ENCODE results near the gene MAP3K5. TPM values are rescaled to one million over a fixed set of nuclear protein-coding genes. Genes with fewer than 3 reads are reported as not detected.

Gene MAP3K5
- polyA plus RNA-seq, 1 experiment: 2.5 TPM

DNA sequence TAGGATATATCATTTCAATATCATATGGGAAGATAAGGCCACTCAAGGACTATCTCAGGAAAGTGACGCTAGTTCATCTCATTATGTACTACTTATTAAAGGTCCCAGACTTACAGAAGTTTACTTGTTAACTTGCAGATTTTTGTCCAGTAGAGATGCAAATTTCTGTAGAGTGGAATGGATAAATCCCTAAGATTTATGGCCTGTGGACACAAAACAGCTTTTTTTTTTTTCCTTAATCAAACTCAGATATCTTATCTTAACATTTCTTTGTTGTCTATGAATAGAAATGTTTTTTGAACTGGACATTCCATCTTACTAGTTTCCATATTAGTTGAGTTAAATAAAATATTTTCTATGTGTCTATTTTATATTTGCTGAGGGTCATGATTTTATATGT lies 131.6 kb downstream of the MAP3K5 start:
- CTCF ChIA-PET: interaction anchor here (0.7 to 1.4 kb wide), 3 partner anchors 16 to 131 kb away, joined by 3 to 4 read pairs (median 3); partner anchors contain the start of gene MAP3K5

GRCh38 chr6:136659991-136660499 lies 132.2 kb downstream of the MAP3K5 start:
- ChIA-PET POLR2A (no interaction called here), CTCF (interaction anchor here (0.9 kb wide), 1 partner anchor 16 kb away, joined by 3 read pairs; no protein-coding TSS in a partner anchor)
- Histone ChIP-seq H3K4me3 (ENCODE audit: low read depth, low read length) (no peak overlapping the region), H3K36me3 (ENCODE audit: control insufficient read depth, insufficient read depth, low read length) (no peaks in the 10 kb centered on the region), H3K27me3 (ENCODE audit: control insufficient read depth, insufficient read depth, low read length) (no peaks in the 10 kb centered on the region)
- no peak for TF ChIP-seq CTCF (IDR thresholded peaks at IDR 0.05; ENCODE audit: insufficient read depth, low read depth, low read length)
- no peak for DNase-seq (ENCODE audit: low read depth)

More for the DNA sequence above, 131.6 kb downstream of the MAP3K5 start:
- Histone ChIP-seq H3K4me3 (ENCODE audit: low read depth, low read length) (no peak overlapping the region), H3K27me3 (ENCODE audit: control insufficient read depth, insufficient read depth, low read length) (no peaks in the 10 kb centered on the region), H3K36me3 (ENCODE audit: control insufficient read depth, insufficient read depth, low read length) (no peaks in the 10 kb centered on the region)
- TF ChIP-seq CTCF (IDR thresholded peaks at IDR 0.05; ENCODE audit: insufficient read depth, low read depth, low read length): no peak
- POLR2A ChIA-PET: no interaction called here
- DNase-seq (ENCODE audit: low read depth): no peak

GRCh38 chr6:136658711-136659110 lies 133.6 kb downstream of the MAP3K5 start:
- DNase-seq (ENCODE audit: low read depth): no peak
- H3K4me3 ChIP-seq (ENCODE audit: low read depth, low read length): no peak overlapping the region
- ChIA-PET POLR2A (no interaction called here), CTCF (interaction anchor here (1.1 to 4.8 kb wide), 3 partner anchors 10 to 134 kb away, joined by 3 to 24 read pairs (median 8); partner anchors contain the start of gene MAP3K5)
- TF ChIP-seq CTCF (IDR thresholded peaks at IDR 0.05; ENCODE audit: insufficient read depth, low read depth, low read length): no peak
- no peaks in the 10 kb centered on the region for H3K27me3 ChIP-seq (ENCODE audit: control insufficient read depth, insufficient read depth, low read length)
- no peaks in the 10 kb centered on the region for H3K36me3 ChIP-seq (ENCODE audit: control insufficient read depth, insufficient read depth, low read length)

DNA sequence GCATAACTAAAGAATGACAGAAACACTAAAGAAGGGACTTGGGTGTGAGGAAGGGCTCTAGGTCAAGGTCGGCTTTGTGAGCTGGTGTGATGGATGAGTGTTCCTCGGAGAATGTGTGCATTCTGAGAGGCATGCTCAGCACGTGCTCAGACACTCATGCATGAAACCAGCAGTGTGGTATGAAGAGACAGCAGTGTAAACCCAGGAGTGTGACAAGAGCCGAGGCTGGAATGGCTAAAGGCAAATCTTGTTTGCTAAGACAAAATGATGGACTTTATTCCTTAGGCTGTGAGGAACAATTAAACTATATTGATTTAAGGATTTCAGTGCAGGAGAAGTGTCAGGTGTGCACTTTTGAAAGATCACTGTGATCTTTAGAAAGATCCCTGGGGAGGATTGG lies 134.6 kb downstream of the MAP3K5 start:
- Histone ChIP-seq H3K27me3 (ENCODE audit: control insufficient read depth, insufficient read depth, low read length) (no peaks in the 10 kb centered on the region), H3K4me3 (ENCODE audit: low read depth, low read length) (no peak overlapping the region), H3K36me3 (ENCODE audit: control insufficient read depth, insufficient read depth, low read length) (no peaks in the 10 kb centered on the region)
- CTCF ChIA-PET: interaction anchor here (0.9 to 4.8 kb wide), 3 partner anchors 11 to 26 kb away, joined by 3 to 24 read pairs (median 8); no protein-coding TSS in a partner anchor
- DNase-seq (ENCODE audit: low read depth): no peak
- no peak for TF ChIP-seq CTCF (IDR thresholded peaks at IDR 0.05; ENCODE audit: insufficient read depth, low read depth, low read length)
- POLR2A ChIA-PET: no interaction called here

DNA sequence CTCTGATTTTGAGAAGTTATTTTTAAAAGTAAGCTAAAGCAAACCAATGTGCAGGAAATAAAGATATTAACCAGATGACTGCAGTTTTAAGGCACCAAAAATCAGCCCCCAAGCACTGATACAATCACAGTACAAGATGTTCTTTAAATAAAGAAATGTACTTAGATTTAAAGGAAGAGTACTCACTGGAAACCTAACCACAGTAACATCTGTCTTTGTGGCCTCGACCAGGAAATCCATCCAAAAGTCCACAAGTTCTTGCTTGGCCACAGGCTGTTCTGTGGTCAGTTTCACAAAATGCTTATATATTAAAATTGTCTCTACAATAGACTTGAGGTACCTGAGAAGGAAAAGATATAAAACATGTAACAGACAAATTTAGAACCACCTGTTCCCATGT lies 136.2 kb downstream of the MAP3K5 start:
- ChIA-PET POLR2A (no interaction called here), CTCF (interaction anchor here (0.8 to 4.8 kb wide), 4 partner anchors 8 to 136 kb away, joined by 4 to 24 read pairs (median 5); partner anchors contain the start of gene MAP3K5)
- Histone ChIP-seq H3K27me3 (ENCODE audit: control insufficient read depth, insufficient read depth, low read length) (no peaks in the 10 kb centered on the region), H3K36me3 (ENCODE audit: control insufficient read depth, insufficient read depth, low read length) (no peaks in the 10 kb centered on the region), H3K4me3 (ENCODE audit: low read depth, low read length) (no peak overlapping the region)
- DNase-seq (ENCODE audit: low read depth): no peak
- no peak for TF ChIP-seq CTCF (IDR thresholded peaks at IDR 0.05; ENCODE audit: insufficient read depth, low read depth, low read length)
